ENCODE results near the gene IRAK1BP1. TPM values are rescaled to one million over a fixed set of nuclear protein-coding genes. Genes with fewer than 3 reads are reported as not detected.

The IRAK1BP1 gene, protein sequence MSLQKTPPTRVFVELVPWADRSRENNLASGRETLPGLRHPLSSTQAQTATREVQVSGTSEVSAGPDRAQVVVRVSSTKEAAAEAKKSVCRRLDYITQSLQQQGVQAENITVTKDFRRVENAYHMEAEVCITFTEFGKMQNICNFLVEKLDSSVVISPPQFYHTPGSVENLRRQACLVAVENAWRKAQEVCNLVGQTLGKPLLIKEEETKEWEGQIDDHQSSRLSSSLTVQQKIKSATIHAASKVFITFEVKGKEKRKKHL
- 5.1 and 7.4 TPM in 2 replicates for total RNA-seq

DNA sequence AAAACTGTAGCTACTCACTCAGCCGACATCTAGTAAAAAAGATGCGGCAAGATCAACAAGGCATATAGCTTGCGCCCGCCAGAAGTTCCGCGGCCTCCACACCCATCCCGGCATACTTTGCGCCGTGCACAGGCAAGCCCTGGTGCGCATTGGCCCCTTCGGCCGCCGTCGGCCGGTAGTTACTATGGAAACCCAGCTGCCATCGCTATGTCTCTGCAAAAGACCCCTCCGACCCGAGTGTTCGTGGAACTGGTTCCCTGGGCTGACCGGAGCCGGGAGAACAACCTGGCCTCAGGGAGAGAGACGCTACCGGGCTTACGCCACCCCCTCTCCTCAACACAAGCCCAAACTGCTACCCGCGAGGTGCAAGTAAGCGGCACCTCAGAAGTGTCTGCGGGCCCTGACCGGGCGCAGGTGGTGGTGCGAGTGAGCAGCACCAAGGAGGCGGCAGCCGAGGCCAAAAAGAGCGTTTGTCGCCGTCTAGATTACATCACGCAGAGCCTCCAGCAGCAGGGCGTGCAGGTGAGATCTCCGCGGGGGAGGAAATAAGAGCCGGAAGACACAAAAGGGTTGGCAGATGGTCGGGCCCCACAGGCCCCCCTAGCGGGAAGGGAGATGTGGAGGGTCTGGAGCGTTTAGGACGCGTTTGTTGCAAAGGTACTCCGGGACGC, at the start of gene IRAK1BP1:
Gene IRAK1BP1, plus strand, starts transcription at position 182 of the 671 bp plus-strand sequence. Its CDS starts 26 bp downstream, at position 208.

Other genes starting within 250 kb of the IRAK1BP1 start
- gene PHIP, start 210.7 kb downstream of the IRAK1BP1 start, total RNA-seq = 18.4 and 26.6 TPM in 2 replicates

Data from subcutaneous preadipocyte (primary cell).